Lung (tissue), 12 donors: Measurements from ENCODE around the gene PPEF1. TPM values are rescaled to one million over a fixed set of nuclear protein-coding genes. Genes with fewer than 3 reads are reported as not detected.

Source experiments
- ATAC-seq: fragments of 200-7000 bp; cut with Tn5 transposase; one replicate; pipeline ENCODE4 v1.9.1; 2020; ENCODE audit warnings: moderate number of reproducible peaks; ENCODE audit not compliant: insufficient read depth, low FRiP score
- DNase-seq, 3 donors: peaks; one replicate each; pipeline ENCODE4 v3.0.0-alpha.2; 2013 to 2017
- H3K27ac ChIP-seq, 2 donors: one replicate each; pipeline ENCODE4 v1.5.1; 2013; ENCODE audit warnings: mild to moderate bottlenecking in 2 of 2, moderate library complexity in 2 of 2, control low read depth in 1 of 2, inconsistent platforms in 1 of 2, low read depth in 1 of 2, low read length in 1 of 2
- H3K27me3 ChIP-seq, 3 donors: one replicate each; pipeline ENCODE4 v1.5.1; 2013; ENCODE audit warnings: low read length in 2 of 3; ENCODE audit not compliant: control insufficient read depth in 3 of 3, insufficient read depth in 3 of 3
- H3K36me3 ChIP-seq, 4 donors: one replicate each; pipeline ENCODE4 v1.5.1; 2013; ENCODE audit warnings: low read length in 4 of 4, mild to moderate bottlenecking in 1 of 4, moderate library complexity in 1 of 4; ENCODE audit not compliant: control insufficient read depth in 4 of 4, insufficient read depth in 4 of 4
- H3K4me1 ChIP-seq, 5 donors: one replicate each; pipeline ENCODE4 v1.5.1; 2013; ENCODE audit warnings: low read length in 5 of 5, mild to moderate bottlenecking in 2 of 5, moderate library complexity in 1 of 5; ENCODE audit not compliant: control insufficient read depth in 5 of 5, insufficient read depth in 5 of 5
- H3K4me3 ChIP-seq: one replicate; pipeline ENCODE4 v1.5.1; 2013; ENCODE audit warnings: mild to moderate bottlenecking, control low read depth, moderate library complexity
- H3K9ac ChIP-seq, 2 donors: one replicate each; pipeline ENCODE4 v1.5.1; 2013; ENCODE audit warnings: low read length in 2 of 2, control low read depth in 1 of 2; ENCODE audit not compliant: insufficient read depth in 1 of 2
- H3K9me3 ChIP-seq, 4 donors: one replicate each; pipeline ENCODE4 v1.5.1; 2013; ENCODE audit warnings: low read length in 3 of 4, mild to moderate bottlenecking in 1 of 4, moderate library complexity in 1 of 4; ENCODE audit not compliant: control insufficient read depth in 4 of 4, insufficient read depth in 3 of 4
- CTCF ChIP-seq: IDR thresholded peaks from 2 replicates; pipeline ENCODE4 v1.5.1; 2012; ENCODE audit warnings: mild to moderate bottlenecking; ENCODE audit errors: control extremely low read depth, extremely low read depth
- WGBS, 2 donors: extraction: QIAGEN DNeasy Blood & Tissue Kit; methylation state at CpG; one replicate each; pipeline ENCODE4 v1.1.7; 2013; 5-methylcytosine and 5-hydroxymethylcytosine counted together
- polyA plus RNA-seq, 2 donors: library from polyadenylated mRNA; stranded (reverse); fragments of 200-250 nt; gene quantifications; one replicate each; pipeline ENCODE4 v1.2.1, GENCODE V29; 2013
- total RNA-seq, 2 donors: library from RNA; depleted of rRNA in 1 of 2; stranded (reverse); fragments of >200 nt in 1 of 2; gene quantifications; one replicate each; pipeline ENCODE4 v1.2.1, GENCODE V29; 2014 to 2021
- donor health status: control.
- donor health status: control.
- donor health status: Bipolar disorder and iron deficiency.
- donor health status: healthy.
- donor health status: DM: yes; HTN: yes; CAD: no.

PPEF1 gene
- total and polyA plus RNA-seq, 4 donors = 0.22 to 0.80 (median 0.27) TPM

GRCh38 chrX:18687856-18688495, 19.5 kb upstream of the PPEF1 start:
- Histone ChIP-seq H3K27ac (no peak overlapping the region), H3K4me1 (no peaks in the 10 kb centered on the region), H3K27me3 (peaks cover 0 to 6% (median 3%) of the 10 kb centered on the region in 3 donors), H3K9ac (no peak overlapping the region), H3K9me3 (peaks cover 0 to 2% (median 0%) of the 10 kb centered on the region in 4 donors), H3K36me3 (no peaks in the 10 kb centered on the region), H3K4me3 (no peak overlapping the region)
- ATAC-seq = no peak
- peak in 1 of 3 donors; percentile 24 for DNase-seq
- WGBS, 2 donors = 50 to 79% methylated on average over 7 of the region's 7 CpGs
- TF ChIP-seq CTCF = no peak

GRCh38 chrX:18691431-18691830, 16.0 kb upstream of the PPEF1 start:
- Histone ChIP-seq H3K9me3 (peaks cover 0 to 5% (median 0%) of the 10 kb centered on the region in 4 donors), H3K9ac (no peak overlapping the region), H3K4me3 (no peak overlapping the region), H3K4me1 (no peaks in the 10 kb centered on the region), H3K36me3 (no peaks in the 10 kb centered on the region), H3K27me3 (peaks cover 0 to 3% (median 0%) of the 10 kb centered on the region in 3 donors), H3K27ac (no peak overlapping the region)
- ATAC-seq (no peak), DNase-seq (no peak)
- WGBS, 2 donors = 55 to 63% methylated on average over 1 of the region's 1 CpG
- TF ChIP-seq CTCF = no peak

DNA sequence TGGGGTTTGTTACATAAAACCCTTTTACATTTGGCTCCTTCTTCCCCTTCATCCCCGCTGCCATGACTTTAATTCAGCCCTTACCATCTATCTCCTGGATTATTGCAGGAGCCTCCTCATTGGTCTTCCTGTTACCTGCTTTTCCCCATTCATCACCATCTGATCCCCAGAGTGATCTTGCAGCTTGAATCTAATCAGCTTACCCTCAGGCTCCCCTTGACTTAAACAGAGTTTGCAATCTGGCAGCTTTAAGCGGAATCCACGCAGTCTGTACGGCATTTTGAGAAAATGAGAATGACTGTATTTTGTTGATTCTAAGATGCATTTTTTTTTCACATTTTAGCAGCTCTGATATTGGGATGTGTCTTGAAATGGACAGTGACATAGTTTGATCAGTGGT, 14.9 kb upstream of the PPEF1 start:
- H3K36me3 ChIP-seq = no peaks in the 10 kb centered on the region
- H3K4me1 ChIP-seq = no peaks in the 10 kb centered on the region
- no peak overlapping the region for H3K27ac ChIP-seq
- WGBS, 2 donors = 91 to 99% methylated on average over 4 of the region's 4 CpGs
- TF ChIP-seq CTCF = no peak
- H3K9me3 ChIP-seq = peaks cover 0 to 5% (median 0%) of the 10 kb centered on the region in 4 donors
- ATAC-seq (no peak), DNase-seq (no peak)
- H3K4me3 ChIP-seq = no peak overlapping the region
- H3K27me3 ChIP-seq = peaks cover 0 to 3% (median 0%) of the 10 kb centered on the region in 3 donors
- no peak overlapping the region for H3K9ac ChIP-seq
